GM12801 (cell line): ENCODE results near the gene TPSB2.

Experiments used
- CTCF ChIP-seq: IDR thresholded peaks from one replicate; pipeline ENCODE4 v1.5.1; 2011; ENCODE audit warnings: control low read depth; ENCODE audit not compliant: insufficient read length; ENCODE audit errors: extremely low read depth

The TPSB2 gene

GRCh38 chr16:1221628-1222552 is 8.1 kb downstream of the TPSB2 start:
- TF ChIP-seq CTCF: no peak

- no peak for TF ChIP-seq CTCF
These were observed 8.9 kb downstream of the TPSB2 start for GRCh38 chr16:1220841-1221627.

- TF ChIP-seq CTCF: no peak
These were observed 9.8 kb downstream of the TPSB2 start for GRCh38 chr16:1220098-1220728.

GRCh38 chr16:1218930-1219611 is 10.9 kb downstream of the TPSB2 start:
- TF ChIP-seq CTCF: no peak

- no peak for TF ChIP-seq CTCF
These were observed 11.7 kb downstream of the TPSB2 start for GRCh38 chr16:1218061-1218929.

DNA sequence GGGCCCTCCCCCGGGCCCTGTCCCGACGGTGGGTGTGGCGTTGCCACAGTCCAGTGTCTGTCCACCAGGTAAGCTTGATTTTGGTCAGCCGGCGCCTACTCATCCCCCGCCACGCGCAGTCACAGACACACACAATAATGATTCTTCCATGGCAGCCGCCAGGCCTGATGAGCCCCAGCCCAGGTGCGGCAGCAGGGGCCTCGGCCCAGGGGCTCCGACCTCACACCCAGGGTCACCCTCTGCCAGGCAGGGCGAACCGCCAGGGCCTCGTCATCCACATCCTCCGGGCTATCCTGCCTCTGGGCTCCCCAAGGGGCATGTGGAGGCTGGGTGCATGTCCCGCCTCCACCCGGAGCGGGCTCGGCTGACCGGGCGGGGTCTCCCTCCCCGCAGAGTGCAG is 12.5 kb downstream of the TPSB2 start:
- TF ChIP-seq CTCF: no peak
